ENCODE measurements around the gene CHEK2.
"Not testable (repeated sequence)": the region's sequence is repeated elsewhere in the genome, so short reads cannot be mapped to it uniquely, and the experiment has no call there.

CHEK2 gene

DNA sequence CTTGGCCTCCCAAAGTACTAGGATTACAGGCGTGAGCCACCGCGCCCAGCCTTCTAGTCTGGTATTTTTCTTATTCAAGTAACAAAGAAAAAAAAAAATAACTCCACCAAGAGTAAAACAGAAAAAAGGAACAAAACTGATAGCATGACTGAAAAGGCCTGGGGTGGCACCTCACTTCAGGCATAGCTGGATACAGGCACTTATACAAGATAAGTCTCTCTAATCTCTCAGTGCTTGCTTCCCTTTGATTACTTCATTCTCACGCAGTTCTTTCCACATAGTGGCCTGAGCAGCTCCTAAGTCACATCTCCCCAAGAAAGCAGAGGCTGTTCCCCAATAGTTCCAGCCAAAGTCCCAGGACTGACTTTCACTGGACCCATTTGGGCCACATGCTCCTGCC is 58.7 kb downstream of the CHEK2 start:
- FAIRE-seq = not testable (repeated sequence)

- not testable (repeated sequence) for FAIRE-seq
Observed at GRCh38 chr22:28680813-28681490, 60.7 kb downstream of the CHEK2 start.

- not testable (repeated sequence) for FAIRE-seq
Observed at GRCh38 chr22:28679611-28680287, 61.9 kb downstream of the CHEK2 start, which contains the start of gene TTC28. Gene TTC28 (minus strand): TSS chr22:28679840. CDS start chr22:28679723, 117 bp downstream.

- not testable (repeated sequence) for FAIRE-seq
Observed at GRCh38 chr22:28678778-28679610, 62.6 kb downstream of the CHEK2 start.

GRCh38 chr22:28678170-28678569 is 63.5 kb downstream of the CHEK2 start:
- not testable (repeated sequence) for FAIRE-seq

GRCh38 chr22:28674121-28674563 is 67.5 kb downstream of the CHEK2 start:
- FAIRE-seq = no peak

DNA sequence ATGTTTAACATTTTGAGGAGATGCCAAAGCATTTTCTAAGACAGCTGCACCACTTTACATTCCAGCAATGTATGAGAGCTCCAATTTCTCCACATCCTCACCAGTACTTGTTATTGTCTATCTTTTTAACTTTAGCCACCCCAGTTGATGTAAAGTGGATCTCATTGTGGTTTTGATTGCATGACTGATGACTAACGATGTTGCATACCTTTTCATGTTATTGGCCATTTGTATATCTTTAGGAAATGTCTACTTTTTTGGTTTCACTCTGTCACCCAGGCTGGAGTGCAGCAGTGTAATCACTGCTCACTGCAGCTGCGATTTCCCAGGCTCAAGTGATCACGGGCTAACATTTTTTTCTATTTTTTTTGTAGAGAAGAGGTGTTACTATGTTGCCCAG is 70.9 kb downstream of the CHEK2 start:
- no peak for FAIRE-seq

DNA sequence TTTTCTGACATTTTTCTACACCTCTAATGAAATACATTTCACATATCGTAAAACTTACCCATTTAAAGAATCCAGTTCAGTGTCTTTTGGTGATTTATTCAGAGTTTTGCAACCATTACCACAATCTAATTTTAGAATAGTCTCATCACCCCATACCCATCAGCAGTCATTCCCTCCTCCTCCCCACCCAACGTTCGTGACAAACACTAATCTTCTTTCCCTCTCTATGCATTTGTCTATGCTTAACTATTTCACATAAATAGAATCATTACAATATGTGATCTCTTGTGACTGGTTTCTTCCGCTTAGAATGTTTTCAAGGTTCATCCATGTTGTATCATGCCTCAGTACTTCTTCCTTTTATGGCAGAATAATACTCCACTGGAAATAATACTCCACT is 71.5 kb downstream of the CHEK2 start:
- FAIRE-seq = no peak

GRCh38 chr22:28669387-28669786 is 72.2 kb downstream of the CHEK2 start:
- peak; percentile 61 for FAIRE-seq

DNA sequence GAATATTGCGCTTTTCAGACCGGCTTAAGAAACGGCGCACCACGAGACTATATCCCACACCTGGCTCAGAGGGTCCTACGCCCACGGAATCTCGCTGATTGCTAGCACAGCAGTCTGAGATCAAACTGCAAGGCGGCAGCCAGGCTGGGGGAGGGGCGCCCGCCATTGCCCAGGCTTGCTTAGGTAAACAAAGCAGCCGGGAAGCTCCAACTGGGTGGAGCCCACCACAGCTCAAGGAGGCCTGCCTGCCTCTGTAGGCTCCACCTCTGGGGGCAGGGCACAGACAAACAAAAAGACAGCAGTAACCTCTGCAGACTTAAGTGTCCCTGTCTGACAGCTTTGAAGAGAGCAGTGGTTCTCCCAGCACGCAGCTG is 78.1 kb downstream of the CHEK2 start:
- FAIRE-seq = not testable (repeated sequence)

- no peak for FAIRE-seq
Observed at GRCh38 chr22:28658448-28658847, 83.2 kb downstream of the CHEK2 start.

GRCh38 chr22:28656181-28656580 is 85.4 kb downstream of the CHEK2 start:
- FAIRE-seq = no peak

DNA sequence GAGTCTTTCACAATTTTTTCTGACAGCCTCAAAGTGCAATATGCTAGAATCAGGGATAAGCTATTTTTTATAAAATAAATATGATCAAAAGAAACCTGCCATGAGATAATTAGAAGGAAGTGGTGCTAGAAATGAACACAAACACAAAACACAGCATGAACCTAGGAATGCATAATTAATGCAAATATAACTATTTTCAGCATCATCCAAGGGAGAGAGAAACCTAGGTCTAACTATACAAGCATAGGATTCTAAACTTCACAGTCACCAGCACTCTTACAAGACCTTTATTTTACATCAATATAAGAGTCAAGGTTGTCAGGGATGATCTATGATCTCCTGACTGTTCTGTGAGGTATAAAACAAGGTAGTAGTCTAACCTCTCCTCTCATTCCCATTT is 91.2 kb downstream of the CHEK2 start:
- no peak for FAIRE-seq

- no peak for FAIRE-seq
Observed at GRCh38 chr22:28648792-28649191, 92.8 kb downstream of the CHEK2 start.

DNA sequence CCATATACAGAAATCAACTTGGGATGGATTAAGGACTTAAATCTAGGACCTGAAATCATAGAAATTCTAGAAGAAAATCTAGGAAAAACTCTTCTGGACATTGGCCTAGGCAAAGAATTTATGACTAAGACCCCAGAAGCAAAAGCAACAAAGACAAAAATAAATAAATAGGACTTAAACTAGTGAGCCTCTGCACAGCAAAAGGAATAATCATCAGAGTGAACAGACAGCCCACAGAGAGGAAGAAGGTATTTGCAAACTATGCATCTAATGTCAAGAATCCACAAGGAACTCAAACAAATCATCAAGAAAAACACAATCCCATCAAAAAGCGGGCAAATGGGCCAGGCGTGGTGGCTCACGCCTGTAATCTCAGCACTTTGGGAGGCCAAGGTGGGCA is 94.4 kb downstream of the CHEK2 start:
- no peak for FAIRE-seq

DNA sequence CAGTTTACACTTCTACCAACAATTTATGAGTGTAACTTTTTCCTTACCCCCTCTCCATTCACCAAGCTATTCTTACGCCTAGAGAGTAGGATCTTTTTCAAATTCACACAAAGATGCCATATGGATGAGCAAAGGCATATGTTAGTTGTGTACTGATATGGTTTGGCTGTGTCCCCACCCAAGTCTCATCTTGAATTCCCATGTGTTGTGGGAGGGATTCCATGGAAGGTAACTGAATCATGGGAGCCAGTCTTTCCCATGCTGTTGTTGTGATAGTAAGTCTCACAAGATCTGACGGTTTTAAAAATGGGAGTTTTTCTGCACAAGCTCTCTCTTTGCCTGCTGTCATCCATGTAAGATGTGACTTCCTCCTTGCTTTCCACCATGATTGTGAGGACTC is 102.3 kb downstream of the CHEK2 start:
- FAIRE-seq = no peak

Measured in G401.6 (cell line).